ENCODE data around the gene DGKQ. TPM values are rescaled to one million over a fixed set of nuclear protein-coding genes. Genes with fewer than 3 reads are reported as not detected.

Gene DGKQ
- 11.2 and 13.2 TPM in 2 replicates for total RNA-seq

DNA sequence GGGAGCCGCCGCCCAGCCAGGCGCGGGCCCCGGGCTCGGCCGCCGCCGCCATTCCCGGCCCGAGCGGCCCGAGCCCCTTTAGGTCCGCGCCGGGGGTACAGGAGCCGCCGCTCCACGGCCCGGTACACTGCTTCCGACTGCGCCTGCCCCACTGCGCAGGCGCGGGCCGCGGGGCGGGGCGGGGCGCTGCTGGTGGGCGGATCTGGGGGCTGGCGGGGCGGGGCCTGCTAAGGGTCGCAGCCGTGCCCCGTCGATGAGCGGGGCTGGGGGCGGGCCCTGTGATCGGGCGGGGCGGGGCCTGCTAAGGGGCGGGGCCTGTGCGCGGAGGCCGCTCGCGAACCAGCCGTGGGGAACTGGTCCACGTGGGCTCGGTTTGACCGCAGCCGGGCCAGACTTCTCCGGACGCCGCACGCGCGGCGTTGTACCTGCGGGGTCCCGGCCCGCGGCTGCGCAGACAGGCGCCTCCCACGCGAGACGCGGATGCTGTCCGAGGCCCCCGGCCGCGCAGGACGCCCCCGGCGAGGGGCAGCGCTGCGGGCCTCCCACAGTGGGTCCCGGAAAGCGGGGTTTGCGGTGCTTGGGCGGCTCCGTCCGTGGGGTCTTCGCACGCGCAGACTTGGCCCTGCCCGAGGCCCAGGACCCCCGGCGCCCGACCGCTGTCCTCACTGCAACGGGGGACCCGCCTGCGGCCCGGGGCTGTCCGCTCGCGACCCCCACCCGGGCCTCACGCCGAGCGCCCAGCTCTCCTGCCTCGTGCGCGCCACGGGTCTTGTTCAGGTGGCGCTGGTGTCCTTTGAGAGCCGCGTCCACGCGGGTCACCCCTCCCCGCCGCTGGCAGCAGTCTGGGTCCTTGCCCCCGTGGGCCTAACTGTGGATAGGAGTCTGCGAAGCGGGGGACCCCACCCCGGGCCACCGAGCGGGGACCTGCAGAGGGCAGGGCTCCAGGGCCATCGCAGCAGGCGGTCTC lies at the start of gene DGKQ:
TSS of gene DGKQ (minus strand) at position 139 of the 967 bp plus-strand sequence. CDS start at position 52, 87 bp downstream.
- DNase-seq (ENCODE audit: low read depth) = peak; percentile 89
- no peak for TF ChIP-seq CTCF (IDR thresholded peaks at IDR 0.05; ENCODE audit: insufficient read depth, low read depth, low read length)
- H3K4me3 ChIP-seq (ENCODE audit: low read depth, low read length) = peak within 1 kb of the TSS; percentile 77

GRCh38 chr4:1022739-1023066 lies 49.3 kb upstream of the DGKQ start:
- no peak for TF ChIP-seq CTCF (IDR thresholded peaks at IDR 0.05; ENCODE audit: insufficient read depth, low read depth, low read length)
- no peak for DNase-seq (ENCODE audit: low read depth)
- no peak overlapping the region for H3K4me3 ChIP-seq (ENCODE audit: low read depth, low read length)

- no peak for DNase-seq (ENCODE audit: low read depth)
- H3K4me3 ChIP-seq (ENCODE audit: low read depth, low read length) = no peak overlapping the region
- no peak for TF ChIP-seq CTCF (IDR thresholded peaks at IDR 0.05; ENCODE audit: insufficient read depth, low read depth, low read length)
Observed at GRCh38 chr4:1022051-1022738, 48.8 kb upstream of the DGKQ start.

DNA sequence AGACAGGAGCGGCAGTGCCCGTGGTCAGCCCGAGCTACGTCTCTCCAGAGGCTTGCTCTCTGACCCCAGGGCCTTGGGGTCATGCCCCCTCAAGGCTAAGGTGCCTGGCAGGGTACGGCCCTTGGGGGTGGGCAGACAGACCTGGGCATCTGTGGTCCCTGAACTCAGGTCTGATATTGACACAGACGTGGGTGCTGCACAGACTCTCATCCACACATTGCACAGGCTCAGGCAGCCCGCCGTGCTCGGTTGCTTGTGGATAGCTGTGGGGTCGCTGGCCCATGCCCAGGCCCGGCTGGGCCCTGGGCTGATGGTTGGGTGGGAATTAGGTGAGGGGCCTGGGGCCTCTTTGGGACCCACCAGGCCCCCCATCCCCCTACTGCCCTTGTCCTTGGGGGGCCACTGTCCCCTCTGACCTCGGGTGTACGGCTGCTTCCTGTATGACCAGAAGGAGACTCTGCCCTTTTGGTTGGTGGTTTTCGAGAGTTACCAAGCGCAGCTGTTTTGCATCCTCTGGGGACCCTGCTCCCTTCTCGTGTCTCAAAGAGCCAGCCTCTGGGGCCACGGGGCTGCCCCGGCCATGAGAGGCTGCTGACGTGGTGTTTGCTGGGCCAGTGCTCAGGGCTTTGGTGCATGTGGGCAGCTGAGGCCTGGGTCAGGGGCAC lies 48.1 kb upstream of the DGKQ start:
- no peak for TF ChIP-seq CTCF (IDR thresholded peaks at IDR 0.05; ENCODE audit: insufficient read depth, low read depth, low read length)
- DNase-seq (ENCODE audit: low read depth) = no peak
- H3K4me3 ChIP-seq (ENCODE audit: low read depth, low read length) = no peak overlapping the region

DNA sequence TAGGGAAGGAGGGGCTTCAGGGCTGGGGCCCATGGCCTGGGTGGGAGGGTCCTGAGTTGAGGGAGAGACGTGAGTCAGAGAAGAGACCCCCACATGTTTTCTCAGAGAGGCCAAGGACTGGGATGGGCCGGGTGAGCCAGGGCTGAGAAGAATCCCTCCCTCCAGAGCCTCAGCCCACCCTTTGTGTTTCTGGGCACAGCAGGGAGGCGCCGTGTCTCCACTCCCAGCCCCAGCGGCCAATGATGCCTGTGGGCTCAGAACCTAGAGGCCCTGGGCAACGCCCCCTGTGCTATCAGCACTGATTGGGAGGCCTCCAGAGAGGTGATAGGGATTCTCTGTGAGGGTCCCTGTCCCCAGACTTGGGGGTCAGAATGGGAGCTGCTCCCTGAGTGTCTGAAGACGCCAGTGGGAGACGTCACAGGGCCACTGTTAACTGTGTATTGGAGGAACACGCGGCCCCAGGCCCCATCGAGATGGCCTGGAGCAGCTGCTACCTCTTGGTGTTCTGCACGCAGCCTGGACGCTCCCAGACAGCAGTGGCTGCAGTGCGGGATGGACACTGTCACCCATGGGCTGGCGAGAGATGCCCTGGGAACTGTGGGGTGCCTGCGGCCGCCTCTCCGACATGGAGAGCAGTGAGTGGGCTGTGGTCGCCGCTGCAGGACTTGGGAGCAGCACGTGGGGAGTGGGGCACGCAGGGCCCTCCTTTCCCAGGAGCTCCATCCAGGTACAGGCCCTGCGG lies 46.5 kb upstream of the DGKQ start:
- no peak for DNase-seq (ENCODE audit: low read depth)
- no peak overlapping the region for H3K4me3 ChIP-seq (ENCODE audit: low read depth, low read length)
- TF ChIP-seq CTCF (IDR thresholded peaks at IDR 0.05; ENCODE audit: insufficient read depth, low read depth, low read length) = no peak

DNA sequence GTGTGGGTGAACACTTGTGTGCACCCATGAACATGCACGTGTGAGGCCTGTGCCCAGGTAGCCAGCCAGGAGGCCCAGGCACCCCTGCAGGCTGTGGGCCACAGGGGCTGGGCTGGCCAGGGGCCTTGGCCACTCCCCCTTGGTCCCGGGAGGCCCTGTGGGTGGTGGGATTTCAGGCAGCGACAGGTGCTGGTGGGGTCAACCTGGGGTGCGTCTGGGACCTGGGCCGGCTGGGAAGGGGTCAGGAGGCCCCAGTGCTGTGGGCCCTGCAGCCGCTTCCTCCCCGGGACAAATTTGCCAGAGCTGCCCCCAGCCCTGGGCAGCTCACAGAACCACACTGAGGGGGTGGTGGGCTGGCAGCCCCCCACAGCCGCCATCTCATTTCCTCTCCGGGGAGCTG lies 46.0 kb upstream of the DGKQ start:
- H3K4me3 ChIP-seq (ENCODE audit: low read depth, low read length) = no peak overlapping the region
- no peak for TF ChIP-seq CTCF (IDR thresholded peaks at IDR 0.05; ENCODE audit: insufficient read depth, low read depth, low read length)
- DNase-seq (ENCODE audit: low read depth) = no peak

Data from fibroblast of villous mesenchyme (primary cell).